ENCODE measurements around the gene ACTMAP. TPM values are rescaled to one million over a fixed set of nuclear protein-coding genes. Genes with fewer than 3 reads are reported as not detected.

ACTMAP gene
- polyA plus RNA-seq, 1 of the 3 experiments (the other 2 are of a cell fraction), result 6.4 TPM

- no peaks in the 10 kb centered on the region; the same call in 1 of the 2 replicates for H4K20me1 ChIP-seq (ENCODE audit: insufficient read depth)
- H3K9ac ChIP-seq, result peak within 1 kb of the TSS; percentile 98
- no peaks in the 10 kb centered on the region for H3K9me3 ChIP-seq
- H3K4me1 ChIP-seq (ENCODE audit: control insufficient read depth in 1 of 2, insufficient read depth in 2 of 2, low read depth in 1 of 2, low read length in 1 of 2), result peaks cover 8 to 35% of the 10 kb centered on the region in 2 experiments; a peak in 1 of 4 replicates
- no peaks in the 10 kb centered on the region for H3K9me2 ChIP-seq
- H3K27ac ChIP-seq (ENCODE audit: low read depth in 2 of 2, low read length in 1 of 2), result peak within 1 kb of the TSS; percentile 96 to 100
- 2% methylated on average over 18 of the region's 76 CpGs for WGBS (ENCODE audit: low lambda C conversion rate)
- ChIA-PET CTCF (interaction anchor here (0.7 to 1.0 kb wide), 5 partner anchors 18 to 89 kb away, joined by 3 to 5 read pairs (median 3); no protein-coding TSS in a partner anchor), POLR2A (interaction anchor here (0.7 to 1.8 kb wide), 7 partner anchors 9 to 90 kb away, joined by 4 to 15 read pairs (median 5); partner anchors contain the start of genes ACTMAP, EGLN2, NUMBL and RAB4B)
- peaks cover 17% of the 10 kb centered on the region for H3F3A ChIP-seq (replicated peaks; ENCODE audit: insufficient read depth)
- no peaks in the 10 kb centered on the region for H3K27me3 ChIP-seq (ENCODE audit: insufficient read depth)
- peaks cover 0 to 15% of the 10 kb centered on the region in 2 experiments for H3K36me3 ChIP-seq (replicated peaks in 1 of 2; ENCODE audit: control insufficient read depth in 1 of 2, insufficient read depth in 2 of 2, low read length in 1 of 2)
- H2AFZ ChIP-seq (ENCODE audit: low read depth), result peak within 1 kb of the TSS; percentile 73; the same call in 1 of the 2 replicates
- DNase-seq, result peak; percentile 98
- peaks cover 61% of the 10 kb centered on the region for H3K79me2 ChIP-seq (ENCODE audit: insufficient read depth)
- peak within 1 kb of the TSS; percentile 70 to 80 for H3K4me3 ChIP-seq (ENCODE audit: low read depth in 2 of 2, low read length in 1 of 2)
- peak within 1 kb of the TSS; percentile 89 for H3K4me2 ChIP-seq
- TF ChIP-seq GATA2 (CRISPR knock-in tag; IDR thresholded peaks at IDR 0.05) (no peak), EP300 (IDR thresholded peaks at IDR 0.05; ENCODE audit: borderline replicate concordance in 1 of 2, low read depth in 1 of 2, low read length in 1 of 2) (peak in 1 of 2 experiments; percentile 14; a peak in 1 of 4 replicates), IRF3 (IDR thresholded peaks at IDR 0.05; ENCODE audit: low read depth, low read length) (no peak), RXRA (IDR thresholded peaks at IDR 0.05; ENCODE audit: borderline replicate concordance, low read depth) (no peak; the same call in 1 of the 2 replicates), POLR2AphosphoS5 (IDR thresholded peaks at IDR 0.05; ENCODE audit: low read depth, low read length) (no peak), YY1 (IDR thresholded peaks at IDR 0.05; ENCODE audit: low read depth) (0 out of 2 replicates have a peak, but pooled peaks have one; percentile 6), NRF1 (IDR thresholded peaks at IDR 0.05; ENCODE audit: low read depth, low read length) (no peak), RFX5 (IDR thresholded peaks at IDR 0.05; ENCODE audit: low read length) (0 out of 2 replicates have a peak, but pooled peaks have one; percentile 24), ZBTB33 (IDR thresholded peaks at IDR 0.05; ENCODE audit: borderline replicate concordance, low read depth) (0 out of 2 replicates have a peak, but pooled peaks have one; percentile 41), REST (IDR thresholded peaks at IDR 0.05; ENCODE audit: low read depth, low read length) (no peak), RCOR1 (IDR thresholded peaks at IDR 0.05; ENCODE audit: low read length) (no peak; the same call in 1 of the 2 replicates), TEAD4 (IDR thresholded peaks at IDR 0.05; ENCODE audit: borderline replicate concordance, insufficient read depth) (no peak), ELF1 (IDR thresholded peaks at IDR 0.05) (peak; percentile 46; the same call in 1 of the 2 replicates), PBX3 (IDR thresholded peaks at IDR 0.05) (peak; percentile 31), SIN3A (IDR thresholded peaks at IDR 0.05; ENCODE audit: borderline replicate concordance, low read depth, low read length) (peak; percentile 61; the same call in 1 of the 2 replicates), FOSL2 (IDR thresholded peaks at IDR 0.05; ENCODE audit: borderline replicate concordance, low read depth) (no peak; the same call in 1 of the 2 replicates), TAF1 (IDR thresholded peaks at IDR 0.05; ENCODE audit: borderline replicate concordance, low read depth, low read length) (peak; percentile 73), FOXM1 (IDR thresholded peaks at IDR 0.05; ENCODE audit: low read depth) (no peak), MEF2A (IDR thresholded peaks at IDR 0.05; ENCODE audit: borderline replicate concordance, low read depth) (no peak), MAX (IDR thresholded peaks at IDR 0.05; ENCODE audit: low read depth) (peak; percentile 35; the same call in 1 of the 2 replicates), GABPA (IDR thresholded peaks at IDR 0.05; ENCODE audit: low read depth) (peak; percentile 78), CHD2 (IDR thresholded peaks at IDR 0.05; ENCODE audit: low read length, partially characterized antibody) (peak; percentile 90), TCF12 (IDR thresholded peaks at IDR 0.05) (0 out of 2 replicates have a peak, but pooled peaks have one; percentile 16)
These were observed 33.6 kb downstream of the ACTMAP start, which contains the start of the genes COQ8B and ITPKC for GRCh38 chr19:40716482-40717324. COQ8B (minus strand) TSS chr19:40716886; CDS start chr19:40714632, 2,254 bp downstream. ITPKC (plus strand) TSS chr19:40717112; CDS start chr19:40717136, 24 bp downstream.

Measured in SK-N-SH (cell line).